ENCODE measurements around the gene ZNF205.
A peak's percentile ranks its signal among the peaks of the same experiment; 100 is the strongest.
"Not testable (repeated sequence)": the region's sequence is repeated elsewhere in the genome, so short reads cannot be mapped to it uniquely, and the experiment has no call there.

Gene ZNF205

GRCh38 chr16:3135126-3135715, 22.8 kb downstream of the ZNF205 start:
- peak; percentile 28 for DNase-seq

- DNase-seq = no peak
Measured at GRCh38 chr16:3137267-3137666, 24.9 kb downstream of the ZNF205 start.

- no peak for DNase-seq
Measured at GRCh38 chr16:3138342-3138741, 26.0 kb downstream of the ZNF205 start.

- DNase-seq = no peak
Measured at GRCh38 chr16:3138823-3139426, 26.5 kb downstream of the ZNF205 start.

GRCh38 chr16:3139561-3139960, 27.2 kb downstream of the ZNF205 start:
- DNase-seq = not testable (repeated sequence)

- no peak for DNase-seq
Measured at GRCh38 chr16:3140603-3141427, 28.4 kb downstream of the ZNF205 start.

GRCh38 chr16:3141781-3142311, 29.5 kb downstream of the ZNF205 start:
- DNase-seq = no peak

- no peak for DNase-seq
Measured at GRCh38 chr16:3142327-3142726, 29.9 kb downstream of the ZNF205 start.

GRCh38 chr16:3142770-3143169, 30.4 kb downstream of the ZNF205 start:
- DNase-seq = no peak

GRCh38 chr16:3143189-3143588, 30.8 kb downstream of the ZNF205 start:
- no peak for DNase-seq

GRCh38 chr16:3143598-3144320, 31.4 kb downstream of the ZNF205 start:
- no peak for DNase-seq

- no peak for DNase-seq
Measured at GRCh38 chr16:3144321-3144983, 32.1 kb downstream of the ZNF205 start.

GRCh38 chr16:3145151-3145550, 32.8 kb downstream of the ZNF205 start:
- no peak for DNase-seq

- DNase-seq = no peak
Measured at GRCh38 chr16:3145660-3146059, 33.3 kb downstream of the ZNF205 start.

GRCh38 chr16:3147046-3147756, 34.8 kb downstream of the ZNF205 start:
- no peak for DNase-seq

- no peak for DNase-seq
Measured at GRCh38 chr16:3147757-3148104, 35.3 kb downstream of the ZNF205 start.

- no peak for DNase-seq
Measured at GRCh38 chr16:3148256-3149192, 36.1 kb downstream of the ZNF205 start.

- DNase-seq = no peak
Measured at GRCh38 chr16:3149193-3149530, 36.8 kb downstream of the ZNF205 start.

- peak; percentile 27 for DNase-seq
Measured at GRCh38 chr16:3149630-3150345, 37.4 kb downstream of the ZNF205 start.

All from central memory CD4-positive, alpha-beta T cell (primary cell).